Measurements from ENCODE around the gene ITGA8.
"Not testable (repeated sequence)": the region's sequence is repeated elsewhere in the genome, so short reads cannot be mapped to it uniquely, and the experiment has no call there.

The ITGA8 gene

DNA sequence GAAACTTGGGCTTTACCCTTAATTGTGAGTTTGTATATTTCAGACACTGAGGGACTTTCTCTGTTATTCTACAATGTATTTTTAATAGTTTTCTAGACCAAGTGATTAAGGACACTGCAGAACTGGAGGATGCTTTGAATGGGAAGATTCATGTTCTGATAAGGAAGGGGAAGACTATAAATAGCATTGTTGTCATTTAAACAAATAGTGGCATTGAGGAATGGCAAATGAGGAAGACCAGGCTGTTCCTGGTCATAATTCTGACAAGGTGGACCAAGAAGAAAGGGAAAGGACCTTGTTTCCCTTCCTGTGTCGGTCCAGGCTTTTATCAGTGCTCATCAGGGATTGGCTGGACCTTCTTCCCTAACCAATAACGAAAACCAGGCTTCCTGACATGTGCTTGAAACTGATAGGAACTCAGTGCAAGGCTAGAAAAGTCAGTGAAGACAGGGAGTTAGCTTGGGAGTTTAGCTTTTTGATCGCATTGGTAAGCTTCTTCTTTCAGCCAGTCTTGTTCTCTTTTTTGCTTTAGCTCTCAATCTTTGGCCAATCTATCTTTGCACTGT, 116.2 kb downstream of the ITGA8 start:
- no peak for DNase-seq

GRCh38 chr10:15601819-15602218, 117.9 kb downstream of the ITGA8 start:
- DNase-seq = no peak

DNA sequence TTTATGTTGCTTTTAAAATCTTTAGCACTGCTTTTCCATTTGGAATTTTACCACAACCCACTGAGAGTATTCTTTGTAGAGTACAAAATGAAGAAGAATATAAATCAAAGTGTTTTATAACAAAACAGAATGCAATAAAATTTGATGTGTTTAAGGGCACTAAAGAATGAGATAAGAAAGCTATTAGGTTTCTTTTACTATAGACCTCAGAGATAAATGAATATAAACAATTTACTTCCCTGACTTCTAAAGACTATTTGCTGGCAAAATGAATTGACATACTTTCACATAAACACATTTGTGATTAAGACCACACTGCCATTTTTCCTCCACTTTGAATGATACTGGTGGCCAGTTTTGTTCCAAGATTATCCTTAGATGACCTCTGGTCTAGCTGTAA, 124.5 kb downstream of the ITGA8 start:
- no peak for DNase-seq

DNA sequence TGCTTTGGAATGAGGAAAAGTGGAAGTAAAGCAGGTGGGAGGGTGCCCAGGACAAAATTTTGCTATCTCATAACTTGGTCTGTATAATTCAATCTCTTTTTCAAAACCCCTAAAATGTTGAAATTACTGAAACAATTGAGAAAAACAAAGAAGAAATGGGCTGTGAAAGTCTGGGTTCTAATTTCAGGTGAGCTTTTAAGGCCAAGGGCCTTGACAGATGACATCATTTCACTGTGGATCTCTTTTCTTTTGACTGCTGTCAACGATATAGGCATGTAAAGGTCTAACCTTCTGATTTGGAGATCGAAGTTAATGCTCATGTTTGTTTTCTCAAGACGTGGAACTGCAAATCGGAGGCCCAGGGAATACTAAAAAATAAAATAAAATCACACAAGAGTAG, 127.8 kb downstream of the ITGA8 start:
- no peak for DNase-seq

GRCh38 chr10:15591431-15591830, 128.3 kb downstream of the ITGA8 start:
- DNase-seq = no peak

- DNase-seq = no peak
These were observed 130.8 kb downstream of the ITGA8 start for GRCh38 chr10:15588635-15589508.

DNA sequence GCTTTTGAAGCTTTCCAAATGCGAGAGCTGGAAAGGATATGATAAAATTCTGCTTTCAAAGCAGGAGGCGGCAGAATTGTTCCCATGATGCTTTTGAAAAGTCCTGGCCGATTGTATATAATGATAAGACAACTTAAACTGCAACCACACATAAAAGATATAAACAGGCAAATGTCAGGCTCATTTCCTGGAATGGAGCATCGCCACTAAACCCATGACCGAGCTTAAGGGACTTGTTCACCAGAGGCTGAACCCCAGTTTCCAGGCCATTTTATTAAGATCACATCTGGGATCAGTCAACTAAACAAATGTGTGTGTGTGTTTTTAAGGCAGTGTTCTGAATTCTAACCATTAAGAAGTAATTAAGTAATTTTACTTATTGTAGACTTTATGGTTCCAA, 131.6 kb downstream of the ITGA8 start:
- no peak for DNase-seq

DNA sequence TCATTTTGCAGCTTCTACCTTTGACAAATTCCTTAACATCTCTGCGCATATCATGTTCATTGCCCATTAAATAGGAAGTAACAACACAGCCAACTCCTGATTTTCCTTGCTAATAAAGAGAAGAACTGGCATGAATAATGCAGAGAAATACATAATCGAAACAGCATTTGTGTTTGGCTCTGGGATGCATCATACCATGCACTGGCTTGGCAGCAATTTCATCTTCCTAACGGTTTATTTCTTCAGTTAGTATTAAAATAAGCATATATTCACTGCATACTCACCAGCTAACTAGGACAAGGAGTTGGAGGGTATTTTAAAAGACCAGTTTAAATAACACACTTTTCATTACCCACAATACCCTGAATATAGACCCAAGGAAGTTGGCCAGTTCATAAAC, 132.5 kb downstream of the ITGA8 start:
- no peak for DNase-seq

GRCh38 chr10:15585303-15585715, 134.4 kb downstream of the ITGA8 start:
- peak; percentile 38 for DNase-seq

DNA sequence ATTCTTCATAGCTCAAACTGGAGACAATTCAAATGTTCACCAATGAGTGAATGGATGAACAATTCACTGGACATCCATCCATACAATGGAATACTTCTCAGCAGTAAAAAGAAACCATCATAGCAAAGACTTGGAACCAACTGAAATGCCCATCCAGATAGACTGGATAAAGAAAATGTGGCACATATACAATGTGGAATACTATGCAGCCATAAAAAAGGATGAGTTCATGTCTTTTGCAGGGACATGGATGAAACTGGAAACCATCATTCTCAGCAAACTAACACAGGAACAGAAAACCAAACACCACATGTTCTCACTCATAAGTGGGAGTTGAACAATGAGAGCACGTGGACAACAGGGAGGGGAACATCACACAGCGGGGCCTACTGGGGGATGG, 136.8 kb downstream of the ITGA8 start:
- DNase-seq = not testable (repeated sequence)

GRCh38 chr10:15579605-15580004, 140.1 kb downstream of the ITGA8 start:
- no peak for DNase-seq

DNA sequence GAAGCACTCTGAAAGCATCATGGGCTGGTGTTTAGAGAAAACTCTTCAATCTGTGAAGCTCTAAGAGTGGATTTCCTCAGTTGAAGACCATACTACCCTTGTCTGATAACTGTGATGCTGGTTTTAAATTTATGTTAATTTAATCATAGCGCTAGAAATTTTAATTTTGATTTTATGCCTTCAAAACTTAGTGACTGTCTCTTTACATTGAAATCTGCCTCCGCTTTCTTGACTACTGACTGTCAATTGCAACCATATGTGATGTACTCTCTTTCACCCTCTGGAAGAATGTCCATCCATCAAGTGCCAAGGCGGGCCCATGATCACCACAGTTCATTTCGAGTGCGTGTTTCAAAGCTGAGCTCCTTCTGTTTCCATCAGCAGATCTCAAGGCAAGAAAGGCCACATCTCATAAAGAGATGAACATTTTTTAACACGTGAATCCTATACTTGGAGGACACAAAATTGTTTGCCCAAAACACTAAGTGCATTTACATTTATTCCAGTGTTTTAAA, 147.1 kb downstream of the ITGA8 start:
- no peak for DNase-seq

- no peak for DNase-seq
These were observed 148.1 kb downstream of the ITGA8 start for GRCh38 chr10:15571575-15571974.

DNA sequence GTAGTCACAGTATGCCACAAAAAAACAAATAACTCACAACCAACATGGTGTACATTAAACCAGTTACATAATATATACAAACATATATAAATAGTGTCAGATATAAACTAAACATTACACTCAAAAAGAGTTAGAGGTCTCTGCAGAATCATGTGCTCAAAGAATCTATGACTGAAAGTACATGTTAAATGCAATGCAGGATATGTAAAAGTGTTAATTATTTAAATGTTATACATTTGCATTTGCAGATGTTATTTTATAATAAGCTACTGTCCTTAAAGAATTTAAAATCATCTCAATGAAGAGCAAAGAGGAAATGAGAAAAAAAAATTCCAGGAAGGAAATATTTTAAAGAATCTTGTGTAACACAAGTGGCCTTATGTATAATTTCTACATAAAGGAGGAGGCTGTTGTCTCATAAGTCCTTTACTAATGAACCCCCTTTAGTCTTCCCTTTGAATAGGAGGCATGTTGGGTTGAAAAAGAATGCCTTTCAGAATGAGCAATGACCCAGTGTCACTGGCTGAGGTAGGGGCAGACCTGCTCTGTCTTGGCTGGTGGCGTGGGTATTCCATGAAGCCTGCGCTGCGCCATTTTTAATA, 148.9 kb downstream of the ITGA8 start:
- no peak for DNase-seq

DNA sequence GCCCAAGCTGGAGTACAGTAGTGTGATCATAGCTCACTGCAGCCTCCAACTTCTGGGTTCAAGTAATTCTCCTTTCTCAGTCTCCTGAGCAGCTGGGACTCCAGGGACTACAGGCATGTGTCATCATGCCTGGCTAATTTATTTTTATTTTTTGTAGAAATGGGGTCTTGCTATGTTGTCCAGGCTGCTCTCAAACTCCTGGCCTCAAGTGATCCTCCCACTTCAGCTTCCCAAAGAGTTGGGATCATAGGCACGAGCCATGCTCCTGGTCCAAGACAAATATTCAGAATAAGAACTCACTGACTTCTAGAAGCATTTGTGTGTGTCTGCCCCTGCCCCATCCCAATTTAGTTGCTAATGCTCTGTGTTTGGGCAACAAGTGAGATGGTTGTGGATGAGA, 151.8 kb downstream of the ITGA8 start:
- DNase-seq = no peak

DNA sequence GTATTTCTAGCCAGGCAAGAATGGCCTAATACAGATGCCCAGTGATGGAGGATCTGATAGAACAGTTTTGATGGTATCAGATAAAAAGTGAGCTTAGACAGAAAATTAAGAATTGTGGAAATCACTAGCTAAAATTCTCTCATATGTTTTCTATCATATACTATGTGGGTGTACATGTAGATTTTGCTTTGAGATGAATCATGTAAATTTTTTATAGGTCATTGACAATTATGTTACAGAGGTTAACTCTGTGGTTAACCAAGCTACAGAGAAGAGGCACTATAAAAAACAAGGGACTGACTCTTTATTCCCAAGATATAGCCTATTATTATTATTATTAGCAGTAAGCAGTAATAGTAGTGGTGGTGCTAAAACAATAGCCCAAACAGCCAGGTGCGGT, 156.5 kb downstream of the ITGA8 start:
- no peak for DNase-seq

- DNase-seq = no peak
These were observed 157.1 kb downstream of the ITGA8 start for GRCh38 chr10:15562578-15562977.

DNA sequence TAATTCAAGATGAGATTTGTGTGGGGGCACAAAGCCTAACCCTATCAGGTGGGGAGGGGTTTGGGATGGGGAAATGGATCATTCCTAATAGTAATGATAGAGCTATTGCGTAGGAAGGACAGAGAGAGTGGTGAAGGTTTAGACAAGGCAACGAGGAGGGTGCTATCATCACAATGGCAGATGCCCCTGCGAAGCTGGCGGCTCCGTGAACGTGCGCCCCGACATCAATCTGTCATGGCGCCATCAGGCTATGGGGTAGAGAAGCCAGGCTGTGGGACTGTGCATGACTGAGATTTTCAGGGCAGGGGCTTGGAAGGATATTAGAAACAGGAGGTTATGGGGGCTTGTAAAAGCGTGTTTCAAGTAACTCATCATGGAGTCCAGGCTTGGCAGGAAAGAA, 157.6 kb downstream of the ITGA8 start:
- no peak for DNase-seq

DNA sequence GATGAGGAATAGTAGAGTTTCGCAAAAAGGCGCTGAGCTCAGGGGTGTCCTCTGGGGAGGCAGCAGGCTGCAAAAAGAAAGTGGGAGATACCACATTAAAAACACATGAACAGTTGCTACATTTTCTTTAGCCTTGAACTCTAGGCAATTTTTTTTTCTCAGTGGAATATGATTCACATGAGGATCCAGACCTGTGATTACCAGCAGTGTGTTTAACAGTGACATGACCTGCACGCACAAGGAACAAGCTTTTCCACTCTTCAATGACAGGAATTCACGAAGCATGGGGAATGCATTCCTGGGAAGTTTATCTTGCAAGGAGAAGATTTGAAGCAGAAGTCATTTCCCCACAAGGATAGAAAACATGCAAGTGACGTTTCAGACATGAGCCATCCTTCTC, 161.6 kb downstream of the ITGA8 start:
- DNase-seq = no peak

DNA sequence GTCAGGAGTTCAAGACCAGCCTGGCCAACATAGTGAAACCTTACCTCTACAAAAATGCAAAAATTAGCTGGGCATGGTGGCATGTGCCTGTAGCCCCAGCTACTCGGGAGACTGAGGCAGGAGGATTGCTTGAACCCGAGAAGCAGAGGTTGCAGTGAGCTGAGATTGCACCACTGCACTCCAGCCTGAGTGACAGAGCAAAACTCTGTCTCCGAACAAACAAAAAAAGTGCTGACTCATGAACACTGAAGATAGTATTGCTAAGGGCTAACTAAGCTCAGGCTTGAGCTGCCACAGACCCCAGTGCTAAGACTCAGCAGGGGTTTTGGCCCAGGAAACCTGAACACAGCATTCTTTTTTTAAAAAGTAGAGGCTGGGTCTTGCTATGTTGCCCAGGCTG, 162.6 kb downstream of the ITGA8 start:
- not testable (repeated sequence) for DNase-seq

GRCh38 chr10:15550950-15551349, 168.8 kb downstream of the ITGA8 start:
- DNase-seq = no peak

DNA sequence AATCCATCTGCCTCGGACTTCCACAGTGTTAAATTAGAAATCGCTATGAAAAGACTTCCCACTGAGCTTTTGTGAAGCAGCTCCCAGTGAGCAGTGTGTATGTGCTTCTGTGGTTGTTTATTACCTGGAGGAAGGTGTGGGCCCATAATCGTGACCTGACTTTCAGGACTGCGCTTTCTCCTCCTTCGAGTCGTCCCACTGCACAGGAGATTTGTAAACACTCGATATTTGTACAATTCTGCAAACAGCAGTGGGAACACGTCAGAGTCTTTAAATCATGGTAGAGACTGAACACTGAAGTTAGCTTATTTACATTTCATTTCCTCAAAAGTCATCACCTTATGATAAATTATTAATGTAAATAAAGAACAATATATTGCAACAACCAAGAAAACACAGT, 171.4 kb downstream of the ITGA8 start:
- no peak for DNase-seq

GRCh38 chr10:15546606-15547005, 173.1 kb downstream of the ITGA8 start:
- no peak for DNase-seq

GRCh38 chr10:15545884-15546283, 173.8 kb downstream of the ITGA8 start:
- no peak for DNase-seq

All from 8988T (cell line).